Common myeloid progenitor, CD34-positive (primary cell): ENCODE data around the gene RXRG.

Source experiments
- CTCF ChIA-PET: fragments of 350-600 bp; sonication (Branson Sonifier 250); formaldehyde crosslinking; loops from one replicate; lab custom pipeline; 2021; ENCODE audit warnings: antibody characterized with exemption; lab: Charles Lee
- POLR2A ChIA-PET: fragments of 350-600 bp; sonication (Branson Sonifier 250); formaldehyde crosslinking; loops from one replicate; lab custom pipeline; 2021; ENCODE audit warnings: antibody characterized with exemption; lab: Charles Lee
- DNase-seq, 3 donors: peaks; one replicate each; pipeline versions ENCODE4 v3.0.0 to v3.0.0-alpha.2; 2013
- H3K27ac ChIP-seq, 2 experiments: 1 replicate in 1 of 2; 2 replicates in 1 of 2; pipeline ENCODE4 v1.7.0; 2013; ENCODE audit warnings: inconsistent platforms in 2 of 2, low read length in 2 of 2, mild to moderate bottlenecking in 2 of 2, low read depth in 1 of 2, moderate library complexity in 1 of 2; ENCODE audit not compliant: severe bottlenecking in 2 of 2, insufficient read depth in 1 of 2, poor library complexity in 1 of 2
- H3K27me3 ChIP-seq, 5 experiments: replicated peaks in 2 of 5; 1 replicate in 3 of 5; 2 replicates in 2 of 5; pipeline versions ENCODE4 v1.6.1 to v1.7.0; 2013; ENCODE audit warnings: low read length in 4 of 5, mild to moderate bottlenecking in 2 of 5, moderate library complexity in 2 of 5, inconsistent platforms in 1 of 5; ENCODE audit not compliant: insufficient read depth in 5 of 5, control insufficient read depth in 4 of 5
- H3K36me3 ChIP-seq, 4 experiments: 1 replicate in 2 of 4; 2 replicates in 2 of 4; pipeline versions ENCODE4 v1.6.1 to v1.7.0; 2013; ENCODE audit warnings: low read length in 3 of 4, control low read depth in 1 of 4, mild to moderate bottlenecking in 1 of 4; ENCODE audit not compliant: control insufficient read depth in 4 of 4, insufficient read depth in 4 of 4
- H3K4me1 ChIP-seq, 4 experiments: 1 replicate in 3 of 4; 2 replicates in 1 of 4; pipeline versions ENCODE4 v1.6.1 to v1.7.1; 2013; ENCODE audit warnings: low read length in 3 of 4, mild to moderate bottlenecking in 3 of 4, control low read depth in 1 of 4, inconsistent platforms in 1 of 4, moderate library complexity in 1 of 4; ENCODE audit not compliant: control insufficient read depth in 4 of 4, insufficient read depth in 4 of 4; ENCODE audit errors: control extremely low read depth in 1 of 4
- H3K4me3 ChIP-seq, 7 experiments: 1 replicate in 4 of 7; 2 replicates in 3 of 7; pipeline versions ENCODE4 v1.5.1 to v1.7.0; 2013; ENCODE audit warnings: mild to moderate bottlenecking in 7 of 7, low read length in 6 of 7, moderate library complexity in 6 of 7, inconsistent platforms in 2 of 7, low read depth in 2 of 7, control low read depth in 1 of 7; ENCODE audit not compliant: insufficient read depth in 4 of 7, control insufficient read depth in 1 of 7; ENCODE audit errors: extremely low read depth in 1 of 7
- H3K9me3 ChIP-seq, 5 experiments: 1 replicate in 4 of 5; 2 replicates in 1 of 5; pipeline versions ENCODE4 v1.6.1 to v1.7.1; 2013; ENCODE audit warnings: low read length in 4 of 5, mild to moderate bottlenecking in 2 of 5, inconsistent platforms in 1 of 5, low read depth in 1 of 5, moderate library complexity in 1 of 5; ENCODE audit not compliant: control insufficient read depth in 4 of 5, insufficient read depth in 2 of 5; ENCODE audit errors: control extremely low read depth in 1 of 5
- WGBS: methylation state at CpG from one replicate; pipeline ENCODE4 v1.1.5; 2013; ENCODE audit not compliant: insufficient coverage; 5-methylcytosine and 5-hydroxymethylcytosine counted together

The RXRG gene

GRCh38 chr1:165353731-165354671 is 90.9 kb downstream of the RXRG start:
- Histone ChIP-seq H3K4me1 (peaks cover 0 to 36% (median 17%) of the 10 kb centered on the region in 4 experiments), H3K27ac (no peak overlapping the region), H3K27me3 (peaks cover 29 to 99% (median 76%) of the 10 kb centered on the region in 5 experiments), H3K36me3 (no peaks in the 10 kb centered on the region), H3K4me3 (no peak overlapping the region), H3K9me3 (no peaks in the 10 kb centered on the region)
- 4% methylated on average over 37 of the region's 52 CpGs for WGBS
- POLR2A ChIA-PET, result no interaction called here
- CTCF ChIA-PET, result interaction anchor here (6.7 kb wide), 1 partner anchor 14 kb away, joined by 57 read pairs; no protein-coding TSS in a partner anchor
- peak in 1 of 3 donors; percentile 23 for DNase-seq

DNA sequence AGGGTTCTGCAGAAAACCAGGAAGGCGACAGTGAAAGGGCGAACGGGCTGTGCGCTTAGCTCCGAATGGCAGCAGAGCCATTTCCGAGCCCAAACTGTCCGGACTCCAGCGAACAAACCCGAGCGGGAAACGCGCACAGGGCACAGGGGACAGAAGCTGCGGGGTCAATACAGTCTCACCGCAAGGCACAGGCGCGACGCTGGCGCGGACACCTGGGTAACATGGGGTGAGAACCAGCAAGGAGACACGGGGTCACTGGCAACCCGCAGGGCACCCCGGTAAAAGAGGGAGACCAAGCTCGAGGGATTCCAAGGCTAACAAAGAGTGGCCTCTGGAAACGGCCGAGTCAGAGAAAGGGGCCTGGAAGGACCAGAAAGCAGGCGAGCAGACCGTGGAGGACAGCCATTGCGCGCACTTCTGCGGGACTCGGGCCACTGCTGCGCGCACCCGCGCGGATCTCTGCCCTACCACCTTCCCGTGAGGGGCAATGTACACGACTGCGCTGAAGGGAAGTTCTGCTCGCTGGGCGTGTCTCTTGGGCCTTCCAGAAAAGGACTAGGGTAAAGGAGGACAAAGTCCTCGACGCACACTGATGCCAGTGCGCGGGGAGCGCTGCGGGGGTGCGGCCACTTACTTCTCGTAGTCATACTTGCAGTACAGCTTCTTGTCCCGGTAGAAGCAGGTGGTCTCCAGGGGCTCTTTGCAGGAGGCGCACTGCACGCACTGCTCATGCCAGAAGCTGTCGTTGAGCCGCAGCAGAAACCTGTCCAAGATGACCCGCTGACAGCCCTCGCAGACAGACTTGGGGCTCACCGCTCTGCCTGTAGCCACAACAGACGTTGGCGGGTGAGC is 92.3 kb downstream of the RXRG start:
- H3K27me3 ChIP-seq, result peaks cover 20 to 99% (median 73%) of the 10 kb centered on the region in 5 experiments
- H3K36me3 ChIP-seq, result no peaks in the 10 kb centered on the region
- WGBS, result 4% methylated on average over 58 of the region's 59 CpGs
- ChIA-PET CTCF (interaction anchor here (6.7 kb wide), 1 partner anchor 15 kb away, joined by 57 read pairs; no protein-coding TSS in a partner anchor), POLR2A (no interaction called here)
- H3K4me3 ChIP-seq, result peak overlapping the region in 1 of 7 experiments; percentile 17
- H3K9me3 ChIP-seq, result no peaks in the 10 kb centered on the region
- peaks cover 0 to 36% (median 17%) of the 10 kb centered on the region in 4 experiments for H3K4me1 ChIP-seq
- H3K27ac ChIP-seq, result no peak overlapping the region
- peak in 1 of 3 donors; percentile 26 for DNase-seq

- no peak overlapping the region for H3K27ac ChIP-seq
- peaks cover 19 to 98% (median 69%) of the 10 kb centered on the region in 5 experiments for H3K27me3 ChIP-seq
- peak overlapping the region in 1 of 7 experiments; percentile 17 for H3K4me3 ChIP-seq
- CTCF ChIA-PET, result interaction anchor here (6.7 kb wide), 1 partner anchor 16 kb away, joined by 57 read pairs; no protein-coding TSS in a partner anchor
- peaks cover 0 to 36% (median 17%) of the 10 kb centered on the region in 4 experiments for H3K4me1 ChIP-seq
- no peaks in the 10 kb centered on the region for H3K36me3 ChIP-seq
- 4% methylated on average over 13 of the region's 20 CpGs for WGBS
- no peaks in the 10 kb centered on the region for H3K9me3 ChIP-seq
- POLR2A ChIA-PET, result no interaction called here
- peak in 1 of 3 donors; percentile 22 for DNase-seq
These were observed 93.0 kb downstream of the RXRG start for GRCh38 chr1:165351863-165352441.
